ENCODE results near the gene C3AR1. TPM values are rescaled to one million over a fixed set of nuclear protein-coding genes. Genes with fewer than 3 reads are reported as not detected.
"Not testable (repeated sequence)": the region's sequence is repeated elsewhere in the genome, so short reads cannot be mapped to it uniquely, and the experiment has no call there.

C3AR1 gene
- total and polyA plus RNA-seq, 2 donors (not counting 3 experiments of a cell fraction or from before 2014, with no cell fraction given) = 0.22 to 0.70 TPM

DNA sequence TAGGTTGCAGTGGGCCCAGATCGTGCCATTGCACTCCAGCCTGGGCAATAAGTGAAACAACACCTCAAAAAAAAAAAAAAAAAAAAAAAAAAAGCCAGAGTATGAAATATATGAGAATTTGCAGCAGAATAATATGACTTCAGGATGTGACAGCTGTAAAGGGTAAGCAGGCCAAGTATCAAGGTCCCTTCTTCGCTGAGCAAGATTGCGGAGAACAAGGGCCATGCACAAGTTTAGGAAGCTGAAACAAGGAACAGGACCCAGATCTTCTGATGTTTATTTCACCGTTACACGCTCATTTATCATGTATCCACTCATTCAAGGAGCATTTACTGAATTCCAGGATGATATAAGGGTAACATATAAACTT, 34.3 kb downstream of the C3AR1 start:
- Histone ChIP-seq H3K4me2 (ENCODE audit: insufficient read depth, low read length) (peak overlapping the region; percentile 75), H3K79me2 (ENCODE audit: control insufficient read depth, insufficient read depth, low read length) (peaks cover 7% of the 10 kb centered on the region), H3K27me3 (ENCODE audit: control insufficient read depth in 2 of 2, insufficient read depth in 2 of 2, low read length in 2 of 2) (no peaks in the 10 kb centered on the region), H3K4me1 (ENCODE audit: control insufficient read depth, extremely low read depth, insufficient read depth, low read length) (peaks cover 33% of the 10 kb centered on the region), H3K9me1 (replicated peaks; ENCODE audit: control insufficient read depth, extremely low read depth, insufficient read depth, low read length) (no peaks in the 10 kb centered on the region), H3K27ac (ENCODE audit: insufficient read depth, low read depth, low read length) (peak overlapping the region; percentile 90), H3K9me3 (replicated peaks; ENCODE audit: control insufficient read depth, insufficient read depth, low read length) (no peaks in the 10 kb centered on the region), H3K36me3 (ENCODE audit: control insufficient read depth in 2 of 2, extremely low read depth in 1 of 2, insufficient read depth in 2 of 2, low read length in 2 of 2) (no peaks in the 10 kb centered on the region), H2AFZ (ENCODE audit: low read depth, low read length) (peak overlapping the region; percentile 96), H4K20me1 (replicated peaks; ENCODE audit: control insufficient read depth, extremely low read depth, insufficient read depth, low read length) (no peaks in the 10 kb centered on the region), H3K4me3 (replicated peaks in 1 of 3; ENCODE audit: insufficient read depth in 1 of 3, low read depth in 1 of 3, low read length in 3 of 3) (peak overlapping the region in 2 of 3 experiments; percentile 65 to 96), H3K9ac (replicated peaks; ENCODE audit: extremely low read depth, insufficient read depth, low read length) (peak overlapping the region; percentile 92)
- DNase-seq (ENCODE audit: low read depth, low spot score) = no peak
- TF ChIP-seq POLR2A (IDR thresholded peaks at IDR 0.05; ENCODE audit: low read depth, low read length) (no peak), POLR2AphosphoS5 (IDR thresholded peaks at IDR 0.05; ENCODE audit: insufficient read depth, low read depth, low read length) (no peak), FOS (IDR thresholded peaks at IDR 0.05; ENCODE audit: borderline replicate concordance, insufficient read depth, low read length) (no peak), JUN (IDR thresholded peaks at IDR 0.05; ENCODE audit: borderline replicate concordance, insufficient read depth, insufficient read length, low read depth) (no peak), GATA2 (IDR thresholded peaks at IDR 0.05; ENCODE audit: insufficient read depth, insufficient read length, low read depth, low read length) (no peak), EZH2 (IDR thresholded peaks at IDR 0.05; ENCODE audit: borderline replicate concordance, low read depth, low read length, severe bottlenecking) (no peak), MYC (IDR thresholded peaks at IDR 0.05; ENCODE audit: low read depth, low read length) (no peak)
- TF ChIP-seq, protein P1, sequence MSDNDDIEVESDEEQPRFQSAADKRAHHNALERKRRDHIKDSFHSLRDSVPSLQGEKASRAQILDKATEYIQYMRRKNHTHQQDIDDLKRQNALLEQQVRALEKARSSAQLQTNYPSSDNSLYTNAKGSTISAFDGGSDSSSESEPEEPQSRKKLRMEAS (IDR thresholded peaks at IDR 0.05; ENCODE audit: insufficient read depth, insufficient read length) = no peak
- TF ChIP-seq, protein P2, sequence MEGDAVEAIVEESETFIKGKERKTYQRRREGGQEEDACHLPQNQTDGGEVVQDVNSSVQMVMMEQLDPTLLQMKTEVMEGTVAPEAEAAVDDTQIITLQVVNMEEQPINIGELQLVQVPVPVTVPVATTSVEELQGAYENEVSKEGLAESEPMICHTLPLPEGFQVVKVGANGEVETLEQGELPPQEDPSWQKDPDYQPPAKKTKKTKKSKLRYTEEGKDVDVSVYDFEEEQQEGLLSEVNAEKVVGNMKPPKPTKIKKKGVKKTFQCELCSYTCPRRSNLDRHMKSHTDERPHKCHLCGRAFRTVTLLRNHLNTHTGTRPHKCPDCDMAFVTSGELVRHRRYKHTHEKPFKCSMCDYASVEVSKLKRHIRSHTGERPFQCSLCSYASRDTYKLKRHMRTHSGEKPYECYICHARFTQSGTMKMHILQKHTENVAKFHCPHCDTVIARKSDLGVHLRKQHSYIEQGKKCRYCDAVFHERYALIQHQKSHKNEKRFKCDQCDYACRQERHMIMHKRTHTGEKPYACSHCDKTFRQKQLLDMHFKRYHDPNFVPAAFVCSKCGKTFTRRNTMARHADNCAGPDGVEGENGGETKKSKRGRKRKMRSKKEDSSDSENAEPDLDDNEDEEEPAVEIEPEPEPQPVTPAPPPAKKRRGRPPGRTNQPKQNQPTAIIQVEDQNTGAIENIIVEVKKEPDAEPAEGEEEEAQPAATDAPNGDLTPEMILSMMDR (IDR thresholded peaks at IDR 0.05; ENCODE audit: extremely low read depth in 1 of 2, insufficient read depth in 1 of 2, low read depth in 1 of 2, low read length in 2 of 2) = no peak
- POLR2A ChIA-PET = no interaction called here
- intact Hi-C loops (cut with micrococcal nuclease) = no loop called here
- CTCF ChIA-PET = interaction anchor here (1.4 kb wide), 1 partner anchor 99 kb away, joined by 5 read pairs; no protein-coding TSS in a partner anchor
- no TSS peak for BruUV-seq (replicated peaks)
- dilution Hi-C loops (cut with MboI; ENCODE audit: extremely low pct_ligation_motif_present, low sequenced_read_pairs) = no loop called here
- no peak for FAIRE-seq

DNA sequence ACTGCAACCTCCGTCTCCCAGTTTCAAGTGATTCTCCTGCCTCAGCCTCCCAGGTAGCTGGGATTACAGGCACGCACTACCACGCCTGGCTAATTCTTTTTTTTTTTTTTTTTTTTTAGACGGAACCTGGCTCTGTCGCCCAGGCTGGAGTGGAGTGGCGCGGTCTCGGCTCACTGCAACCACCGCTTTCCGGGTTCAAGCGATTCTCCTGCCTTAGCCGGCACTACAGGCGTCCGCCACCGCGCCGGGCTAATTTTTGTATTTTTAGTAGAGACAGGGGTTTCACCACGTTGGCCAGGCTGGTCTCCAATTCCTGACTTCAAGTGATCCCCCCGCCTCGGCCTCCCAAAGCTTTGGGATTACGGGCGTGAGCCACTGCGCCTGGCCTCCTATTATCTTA, 35.1 kb downstream of the C3AR1 start:
- FAIRE-seq; H3K9ac ChIP-seq (replicated peaks; ENCODE audit: extremely low read depth, insufficient read depth, low read length); H3K27me3 ChIP-seq (ENCODE audit: control insufficient read depth in 2 of 2, insufficient read depth in 2 of 2, low read length in 2 of 2); BruUV-seq (replicated peaks); H2AFZ ChIP-seq (ENCODE audit: low read depth, low read length); H3K27ac ChIP-seq (ENCODE audit: insufficient read depth, low read depth, low read length); H3K79me2 ChIP-seq (ENCODE audit: control insufficient read depth, insufficient read depth, low read length); dilution Hi-C loops (cut with MboI; ENCODE audit: extremely low pct_ligation_motif_present, low sequenced_read_pairs); DNase-seq (ENCODE audit: low read depth, low spot score); POLR2A ChIA-PET; H3K9me3 ChIP-seq (replicated peaks; ENCODE audit: control insufficient read depth, insufficient read depth, low read length); H3K4me2 ChIP-seq (ENCODE audit: insufficient read depth, low read length); H3K36me3 ChIP-seq (ENCODE audit: control insufficient read depth in 2 of 2, extremely low read depth in 1 of 2, insufficient read depth in 2 of 2, low read length in 2 of 2); intact Hi-C loops (cut with micrococcal nuclease); H3K4me3 ChIP-seq (replicated peaks in 1 of 3; ENCODE audit: insufficient read depth in 1 of 3, low read depth in 1 of 3, low read length in 3 of 3); CTCF ChIA-PET; H4K20me1 ChIP-seq (replicated peaks; ENCODE audit: control insufficient read depth, extremely low read depth, insufficient read depth, low read length); H3K9me1 ChIP-seq (replicated peaks; ENCODE audit: control insufficient read depth, extremely low read depth, insufficient read depth, low read length): not testable (repeated sequence)
- peaks cover 30% of the 10 kb centered on the region for H3K4me1 ChIP-seq (ENCODE audit: control insufficient read depth, extremely low read depth, insufficient read depth, low read length)

Measured in endothelial cell of umbilical vein (primary cell).